ENCODE measurements around the gene THSD4. TPM values are rescaled to one million over a fixed set of nuclear protein-coding genes. Genes with fewer than 3 reads are reported as not detected.

THSD4 gene
- total and polyA plus RNA-seq, 2 of the 8 experiments (the other 6 are each of a cell fraction or from before 2014, with no cell fraction given): 2.5 to 6.2 TPM

DNA sequence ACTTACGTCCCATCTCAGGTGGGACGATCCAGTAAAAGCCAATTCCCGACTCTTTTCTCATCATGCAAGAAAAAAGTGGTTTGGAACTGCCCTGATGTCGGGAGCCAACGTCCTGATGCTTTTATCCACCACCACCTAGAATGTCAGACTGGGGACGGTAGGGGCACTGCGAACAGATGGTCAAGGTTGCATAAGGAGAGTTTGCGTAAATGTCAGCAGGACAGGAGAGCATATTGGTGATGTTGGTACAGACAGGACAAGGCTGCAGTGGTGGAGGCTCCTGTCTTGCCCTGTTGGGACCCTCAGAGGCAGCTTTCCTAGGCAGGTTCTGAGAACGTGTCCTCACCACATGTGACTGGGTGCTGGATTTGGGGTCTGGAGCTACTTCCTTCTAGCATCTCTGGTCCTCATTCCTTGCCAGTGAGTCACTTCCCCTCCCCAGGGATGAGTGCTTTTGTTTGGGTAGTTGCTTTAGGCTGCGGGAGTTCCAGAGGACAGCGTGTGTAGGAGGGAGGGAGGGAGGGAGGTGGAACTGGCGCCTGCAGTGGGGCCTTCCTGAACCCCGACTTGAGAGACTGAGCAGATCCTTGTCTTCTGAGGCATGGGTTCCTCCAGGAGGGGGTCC lies 21.0 kb downstream of the THSD4 start:
- H3K79me1 ChIP-seq (ENCODE audit: low read depth, low read length): 0 out of 2 replicates have a peak, but pooled peaks cover 4% of the 10 kb centered on the region
- TF ChIP-seq BRCA1 (IDR thresholded peaks at IDR 0.05; ENCODE audit: low read depth, low read length) (no peak), JUND (IDR thresholded peaks at IDR 0.05; ENCODE audit: low read length) (peak; percentile 87), MAFK (IDR thresholded peaks at IDR 0.05; ENCODE audit: low read depth, low read length) (no peak), PHF8 (conservative IDR thresholded peaks at IDR 0.05; ENCODE audit: low read depth, low read length) (no peak)
- H3K18ac ChIP-seq (ENCODE audit: extremely low read depth, low read length): no peak overlapping the region
- H2BK20ac ChIP-seq (ENCODE audit: low read length): peak overlapping the region; percentile 23; the same call in 1 of the 2 replicates
- ChIA-PET CTCF (ENCODE audit: partially characterized antibody) (interaction anchor here (1.3 kb wide), 1 partner anchor 9 kb away, joined by 6 read pairs; no protein-coding TSS in a partner anchor), POLR2A (ENCODE audit: partially characterized antibody) (no interaction called here)
- no peak overlapping the region for H3K4me2 ChIP-seq (ENCODE audit: insufficient read depth in 1 of 2, low read depth in 2 of 2, low read length in 2 of 2)
- H3K23ac ChIP-seq (ENCODE audit: insufficient read length): no peak overlapping the region
- H2BK12ac ChIP-seq (ENCODE audit: low read depth, low read length): peak overlapping the region; percentile 41
- FAIRE-seq (no peak), DNase-seq (ENCODE audit: low read depth in 1 of 2, low spot score in 2 of 2) (no peak)
- no peak overlapping the region for H3K4ac ChIP-seq (replicated peaks; ENCODE audit: insufficient read length, low read depth, low read length)
- H2BK5ac ChIP-seq (ENCODE audit: low read depth, low read length): no peak overlapping the region
- H3K27me3 ChIP-seq (replicated peaks in 1 of 4; ENCODE audit: control insufficient read depth in 3 of 4, extremely low read depth in 1 of 4, insufficient read depth in 3 of 4, low read length in 3 of 4): no peaks in the 10 kb centered on the region
- no peaks in the 10 kb centered on the region for H4K20me1 ChIP-seq (replicated peaks in 1 of 2; ENCODE audit: control insufficient read depth in 1 of 2, insufficient read depth in 2 of 2, low read length in 2 of 2)
- peak overlapping the region; percentile 44 for H4K91ac ChIP-seq (replicated peaks; ENCODE audit: insufficient read length, low read length)
- no peaks in the 10 kb centered on the region for H3K23me2 ChIP-seq (ENCODE audit: low read depth, low read length)
- no peak overlapping the region for H3K4me3 ChIP-seq (ENCODE audit: extremely low read depth in 1 of 4, insufficient read depth in 2 of 4, low read depth in 3 of 4, low read length in 4 of 4)
- no peaks in the 10 kb centered on the region for H3K79me2 ChIP-seq (ENCODE audit: control insufficient read depth in 1 of 2, insufficient read depth in 2 of 2, low read length in 2 of 2)
- no peak overlapping the region for H3K27ac ChIP-seq (ENCODE audit: low read depth, low read length)
- H2AFZ ChIP-seq (ENCODE audit: low read length): no peak overlapping the region
- no peak overlapping the region for H3K9ac ChIP-seq (replicated peaks in 1 of 4; ENCODE audit: extremely low read depth in 1 of 4, low read depth in 3 of 4, low read length in 3 of 4)
- no peak overlapping the region for H4K8ac ChIP-seq (ENCODE audit: extremely low read depth, insufficient read depth, low read length)
- H3K4me1 ChIP-seq (replicated peaks in 1 of 4; ENCODE audit: control insufficient read depth in 3 of 4, insufficient read depth in 4 of 4, low read length in 3 of 4): peaks cover 0 to 6% (median 1%) of the 10 kb centered on the region in 4 experiments; a peak in 2 of 7 replicates
- no peak overlapping the region for H3K14ac ChIP-seq (ENCODE audit: insufficient read length)
- no peak overlapping the region for H2AK5ac ChIP-seq (ENCODE audit: low read depth, low read length)
- no peak overlapping the region for H2BK120ac ChIP-seq (replicated peaks; ENCODE audit: low read depth, low read length)
- no peaks in the 10 kb centered on the region for H3K9me3 ChIP-seq (ENCODE audit: insufficient read depth in 2 of 2, low read depth in 1 of 2, low read length in 1 of 2)
- no peak overlapping the region for H3K56ac ChIP-seq (replicated peaks; ENCODE audit: insufficient read length, low read depth, low read length)
- no peak overlapping the region for H4K5ac ChIP-seq (ENCODE audit: insufficient read length, low read depth, low read length)
- no peak overlapping the region for H2BK15ac ChIP-seq (ENCODE audit: low read length)
- H3K36me3 ChIP-seq (ENCODE audit: control insufficient read depth in 2 of 4, insufficient read depth in 4 of 4, low read length in 3 of 4): no peaks in the 10 kb centered on the region
- 90% methylated on average over 10 of the region's 13 CpGs; no CpG with 5 or more reads in 1 of the 2 experiments for WGBS, 2 experiments (ENCODE audit: extremely low coverage in 1 of 2, insufficient coverage in 1 of 2, insufficient read length in 1 of 2, insufficient replicate concordance in 2 of 2, low coverage in 1 of 2, low lambda C conversion rate in 2 of 2, missing lambda C conversion rate in 1 of 2)

Data from H1 (cell line).